HEK293 (cell line): ENCODE results near the gene UBXN1.

Experiments
- CTCF ChIA-PET: fragments of 350-600 bp; formaldehyde crosslinking; extraction: SDS; loops from one replicate; lab custom pipeline; 2021; ENCODE audit warnings: antibody characterized with exemption; lab: Yijun Ruan, JAX
- POLR2A ChIA-PET: fragments of 300-600 bp; formaldehyde crosslinking; extraction: SDS; loops from one replicate; lab custom pipeline; 2020; ENCODE audit warnings: antibody characterized with exemption, inconsistent platforms; lab: Yijun Ruan, JAX
- H3K27ac ChIP-seq: fragments of 200-500 bp; sonication (Bioruptor generic); 2 replicates; pipeline ENCODE4 v1.5.1; 2014; ENCODE audit warnings: low read depth, low read length, control low read depth, inconsistent platforms; ENCODE audit errors: extremely low read depth
- H3K36me3 ChIP-seq, 2 experiments: fragments of 200-500 bp in 1 of 2; sonication (Bioruptor generic) in 1 of 2; 1 replicate in 1 of 2; 2 replicates in 1 of 2; pipeline ENCODE4 v1.5.1; 2014 to 2017; ENCODE audit warnings: inconsistent platforms in 2 of 2, low read length in 2 of 2; ENCODE audit not compliant: control insufficient read depth in 2 of 2, insufficient read depth in 1 of 2
- H3K4me1 ChIP-seq: fragments of 200-500 bp; sonication (Bioruptor generic); 2 replicates; pipeline ENCODE4 v1.5.1; 2014; ENCODE audit warnings: mild to moderate bottlenecking, low read length, inconsistent platforms; ENCODE audit not compliant: control insufficient read depth, insufficient read depth
- H3K4me3 ChIP-seq: 2 replicates; pipeline ENCODE4 v1.5.1; 2011; ENCODE audit warnings: low read depth, mild to moderate bottlenecking, control low read depth, low read length, moderate library complexity
- H3K9me3 ChIP-seq: fragments of 200-500 bp; sonication (Bioruptor generic); 2 replicates; pipeline ENCODE4 v1.5.1; 2014; ENCODE audit warnings: low read depth, low read length, inconsistent platforms; ENCODE audit not compliant: control insufficient read depth, insufficient read depth
- FEZF1 ChIP-seq: fragments of 450-650 bp; formaldehyde crosslinking; IDR thresholded peaks from 2 replicates; pipeline ENCODE4 v1.5.1; 2016; ENCODE audit warnings: missing biosample characterization, missing genetic modification characterization
- KLF10 ChIP-seq: fragments of 450-650 bp; IDR thresholded peaks from 2 replicates; pipeline ENCODE4 v1.5.1; 2018; ENCODE audit warnings: missing biosample characterization, mild to moderate bottlenecking, missing genetic modification characterization
- KLF16 ChIP-seq: fragments of 450-650 bp; formaldehyde crosslinking; IDR thresholded peaks from 2 replicates; pipeline ENCODE4 v1.5.1; 2017; ENCODE audit warnings: missing biosample characterization, missing genetic modification characterization
- MZF1 ChIP-seq: fragments of 450-650 bp; formaldehyde crosslinking; IDR thresholded peaks from 2 replicates; pipeline ENCODE4 v1.5.1; 2017; ENCODE audit warnings: missing biosample characterization, missing genetic modification characterization, borderline replicate concordance
- ZFP41 ChIP-seq: fragments of 450-650 bp; formaldehyde crosslinking; IDR thresholded peaks from 2 replicates; pipeline ENCODE4 v1.5.1; 2016; ENCODE audit warnings: missing biosample characterization, missing genetic modification characterization, borderline replicate concordance
- ZNF140 ChIP-seq: fragments of 450-650 bp; formaldehyde crosslinking; IDR thresholded peaks from 2 replicates; pipeline ENCODE4 v1.5.1; 2016; ENCODE audit warnings: missing biosample characterization, missing genetic modification characterization
- ZNF2 ChIP-seq: fragments of 450-650 bp; formaldehyde crosslinking; IDR thresholded peaks from 2 replicates; pipeline ENCODE4 v1.5.1; 2016; ENCODE audit warnings: missing biosample characterization, missing genetic modification characterization
- ZNF335 ChIP-seq: fragments of 450-650 bp; formaldehyde crosslinking; conservative IDR thresholded peaks from 2 replicates; pipeline ENCODE4 v1.5.1; 2016; ENCODE audit warnings: missing biosample characterization, missing genetic modification characterization
- ZNF423 ChIP-seq: fragments of 450-650 bp; formaldehyde crosslinking; IDR thresholded peaks from 2 replicates; pipeline ENCODE4 v1.5.1; 2016; ENCODE audit warnings: missing biosample characterization, missing genetic modification characterization
- ZNF514 ChIP-seq: fragments of 450-650 bp; formaldehyde crosslinking; IDR thresholded peaks from 2 replicates; pipeline ENCODE4 v1.5.1; 2016; ENCODE audit warnings: missing biosample characterization, missing genetic modification characterization
- ZNF529 ChIP-seq: fragments of 450-650 bp; formaldehyde crosslinking; IDR thresholded peaks from 2 replicates; pipeline ENCODE4 v1.5.1; 2017; ENCODE audit warnings: missing genetic modification characterization, missing biosample characterization; ENCODE audit not compliant: insufficient replicate concordance
- ZNF548 ChIP-seq: fragments of 450-650 bp; formaldehyde crosslinking; IDR thresholded peaks from 2 replicates; pipeline ENCODE4 v1.5.1; 2016; ENCODE audit warnings: missing biosample characterization, missing genetic modification characterization
- ZNF596 ChIP-seq: fragments of 450-650 bp; IDR thresholded peaks from 2 replicates; pipeline ENCODE4 v1.5.0; 2018; ENCODE audit warnings: missing biosample characterization, mild to moderate bottlenecking, missing genetic modification characterization, moderate library complexity
- ZNF629 ChIP-seq: fragments of 450-650 bp; formaldehyde crosslinking; IDR thresholded peaks from 2 replicates; pipeline ENCODE4 v1.5.1; 2017; ENCODE audit warnings: missing biosample characterization, missing genetic modification characterization
- ZNF658 ChIP-seq: fragments of 450-650 bp; formaldehyde crosslinking; IDR thresholded peaks from 2 replicates; pipeline ENCODE4; 2016; ENCODE audit warnings: missing biosample characterization, missing genetic modification characterization
- ZNF776 ChIP-seq: fragments of 450-650 bp; formaldehyde crosslinking; IDR thresholded peaks from 2 replicates; pipeline ENCODE4 v1.5.0; 2017; ENCODE audit warnings: missing biosample characterization, missing genetic modification characterization, borderline replicate concordance
- ZNF785 ChIP-seq: fragments of 450-650 bp; formaldehyde crosslinking; IDR thresholded peaks from 2 replicates; pipeline ENCODE4 v1.5.1; 2016; ENCODE audit warnings: missing biosample characterization, missing genetic modification characterization
- ZNF843 ChIP-seq: fragments of 450-650 bp; formaldehyde crosslinking; IDR thresholded peaks from 2 replicates; pipeline ENCODE4 v1.5.1; 2016; ENCODE audit warnings: missing biosample characterization, missing genetic modification characterization
- ZXDB ChIP-seq: fragments of 450-650 bp; formaldehyde crosslinking; IDR thresholded peaks from 2 replicates; pipeline ENCODE4 v1.5.1; 2016; ENCODE audit warnings: missing biosample characterization, missing genetic modification characterization
- TF ChIP-seq, protein P1 (sequence below): fragments of 450-650 bp; formaldehyde crosslinking; IDR thresholded peaks from 2 replicates; pipeline ENCODE4 v1.5.1; 2016; ENCODE audit warnings: missing biosample characterization, missing genetic modification characterization, borderline replicate concordance
- TF ChIP-seq, protein P2 (sequence below): fragments of 450-650 bp; formaldehyde crosslinking; optimal IDR thresholded peaks from 2 replicates; pipeline ENCODE3; 2016; ENCODE audit warnings: missing biosample characterization, mild to moderate bottlenecking, missing genetic modification characterization

UBXN1 gene

DNA sequence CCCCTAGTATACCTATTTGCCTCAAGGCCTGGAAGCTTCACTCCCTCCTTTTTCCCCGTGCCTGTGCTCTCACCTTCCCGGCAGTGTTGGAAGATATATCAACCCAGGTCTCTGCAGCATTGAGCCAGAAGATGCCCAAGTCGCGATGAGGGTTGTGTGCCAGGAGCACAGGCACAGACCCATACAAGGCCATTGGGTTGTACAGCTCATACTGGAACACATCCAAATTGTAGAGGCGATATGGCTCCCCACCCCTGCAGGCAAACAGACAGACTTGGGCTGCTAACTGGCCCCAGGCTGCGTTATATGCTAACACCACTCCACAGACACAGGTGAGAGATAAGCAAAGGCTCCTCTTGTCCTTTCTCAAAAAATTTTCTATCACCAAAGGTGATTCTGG is 46.4 kb downstream of the UBXN1 start (continued):
- TF ChIP-seq ZNF548 (tag by site-specific recombination) (no peak), KLF10 (tag by site-specific recombination) (no peak), ZNF843 (tag by site-specific recombination) (no peak), ZNF658 (no peak)
- TF ChIP-seq, all 188 proteins: peak for 0

DNA sequence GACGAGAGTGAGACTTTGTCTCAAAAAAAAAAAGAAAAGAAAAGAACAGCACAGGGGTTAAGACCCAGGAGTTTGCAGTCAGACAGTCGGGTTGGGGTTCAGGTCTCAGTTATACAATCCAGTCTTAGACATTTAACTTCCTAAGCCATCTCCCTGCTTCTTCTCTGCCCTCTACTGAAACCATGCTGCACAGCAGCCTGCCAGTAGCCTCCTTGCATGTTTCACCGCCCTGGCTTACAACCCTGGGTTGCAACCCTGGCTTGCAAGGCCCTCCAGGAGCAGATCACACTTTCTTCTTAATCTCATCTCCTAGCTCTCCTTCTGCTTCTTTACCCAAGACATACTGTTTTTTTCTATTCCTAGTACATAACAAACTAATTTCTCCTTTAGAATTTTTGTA is 51.2 kb downstream of the UBXN1 start:
- ChIA-PET POLR2A (interaction anchor here (0.6 to 1.2 kb wide), 2 partner anchors 28 to 37 kb away, joined by 5 read pairs; partner anchors contain the start of gene TUT1), CTCF (interaction anchor here (1.2 kb wide), 1 partner anchor 16 kb away, joined by 6 read pairs; no protein-coding TSS in a partner anchor)
- peaks cover 19 to 81% of the 10 kb centered on the region in 2 experiments for H3K36me3 ChIP-seq
- TF ChIP-seq MZF1 (tag by site-specific recombination): no peak
- TF ChIP-seq ZNF2 (tag by site-specific recombination): no peak
- TF ChIP-seq ZFP41: no peak
- no peak for TF ChIP-seq FEZF1 (tag by site-specific recombination)
- TF ChIP-seq, protein P1, sequence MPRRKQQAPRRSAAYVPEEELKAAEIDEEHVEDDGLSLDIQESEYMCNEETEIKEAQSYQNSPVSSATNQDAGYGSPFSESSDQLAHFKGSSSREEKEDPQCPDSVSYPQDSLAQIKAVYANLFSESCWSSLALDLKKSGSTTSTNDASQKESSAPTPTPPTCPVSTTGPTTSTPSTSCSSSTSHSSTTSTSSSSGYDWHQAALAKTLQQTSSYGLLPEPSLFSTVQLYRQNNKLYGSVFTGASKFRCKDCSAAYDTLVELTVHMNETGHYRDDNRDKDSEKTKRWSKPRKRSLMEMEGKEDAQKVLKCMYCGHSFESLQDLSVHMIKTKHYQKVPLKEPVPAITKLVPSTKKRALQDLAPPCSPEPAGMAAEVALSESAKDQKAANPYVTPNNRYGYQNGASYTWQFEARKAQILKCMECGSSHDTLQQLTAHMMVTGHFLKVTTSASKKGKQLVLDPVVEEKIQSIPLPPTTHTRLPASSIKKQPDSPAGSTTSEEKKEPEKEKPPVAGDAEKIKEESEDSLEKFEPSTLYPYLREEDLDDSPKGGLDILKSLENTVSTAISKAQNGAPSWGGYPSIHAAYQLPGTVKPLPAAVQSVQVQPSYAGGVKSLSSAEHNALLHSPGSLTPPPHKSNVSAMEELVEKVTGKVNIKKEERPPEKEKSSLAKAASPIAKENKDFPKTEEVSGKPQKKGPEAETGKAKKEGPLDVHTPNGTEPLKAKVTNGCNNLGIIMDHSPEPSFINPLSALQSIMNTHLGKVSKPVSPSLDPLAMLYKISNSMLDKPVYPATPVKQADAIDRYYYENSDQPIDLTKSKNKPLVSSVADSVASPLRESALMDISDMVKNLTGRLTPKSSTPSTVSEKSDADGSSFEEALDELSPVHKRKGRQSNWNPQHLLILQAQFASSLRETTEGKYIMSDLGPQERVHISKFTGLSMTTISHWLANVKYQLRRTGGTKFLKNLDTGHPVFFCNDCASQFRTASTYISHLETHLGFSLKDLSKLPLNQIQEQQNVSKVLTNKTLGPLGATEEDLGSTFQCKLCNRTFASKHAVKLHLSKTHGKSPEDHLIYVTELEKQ (tag by site-specific recombination): no peak
- no peak for TF ChIP-seq ZNF423
- TF ChIP-seq ZNF785 (tag by site-specific recombination): no peak
- no peak for TF ChIP-seq ZNF335 (tag by site-specific recombination)
- no peak for TF ChIP-seq ZXDB (tag by site-specific recombination)
- TF ChIP-seq ZNF140 (tag by site-specific recombination): no peak
- TF ChIP-seq, protein P2, sequence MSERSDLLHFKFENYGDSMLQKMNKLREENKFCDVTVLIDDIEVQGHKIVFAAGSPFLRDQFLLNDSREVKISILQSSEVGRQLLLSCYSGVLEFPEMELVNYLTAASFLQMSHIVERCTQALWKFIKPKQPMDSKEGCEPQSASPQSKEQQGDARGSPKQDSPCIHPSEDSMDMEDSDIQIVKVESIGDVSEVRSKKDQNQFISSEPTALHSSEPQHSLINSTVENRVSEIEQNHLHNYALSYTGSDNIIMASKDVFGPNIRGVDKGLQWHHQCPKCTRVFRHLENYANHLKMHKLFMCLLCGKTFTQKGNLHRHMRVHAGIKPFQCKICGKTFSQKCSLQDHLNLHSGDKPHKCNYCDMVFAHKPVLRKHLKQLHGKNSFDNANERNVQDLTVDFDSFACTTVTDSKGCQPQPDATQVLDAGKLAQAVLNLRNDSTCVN (tag by site-specific recombination): no peak
- no peak for TF ChIP-seq ZNF514 (tag by site-specific recombination)
- no peak for TF ChIP-seq ZNF596 (tag by site-specific recombination)
- no peak for TF ChIP-seq ZNF529
- no peak for TF ChIP-seq ZNF629 (tag by site-specific recombination)
- TF ChIP-seq ZNF776 (tag by site-specific recombination): no peak
- no peak for TF ChIP-seq KLF16 (tag by site-specific recombination)
- no peaks in the 10 kb centered on the region for H3K4me1 ChIP-seq
- H3K4me3 ChIP-seq: no peak overlapping the region
- H3K9me3 ChIP-seq: no peaks in the 10 kb centered on the region
- no peak overlapping the region for H3K27ac ChIP-seq
